AG09319 (cell line): ENCODE results near the gene UBXN6.

ENCODE experiments used
- DNase-seq: peaks from one replicate; pipeline ENCODE4 v3.0.0-alpha.2; 2010; ENCODE audit warnings: low read depth; ENCODE audit errors: extremely low read depth
- CTCF ChIP-seq: IDR thresholded peaks from 2 replicates; pipeline ENCODE4 v1.5.1; 2011; ENCODE audit warnings: low read depth, mild to moderate bottlenecking, inconsistent platforms, low read length, moderate library complexity

Gene UBXN6

GRCh38 chr19:4441994-4442818 lies 15.4 kb downstream of the UBXN6 start:
- no peak for TF ChIP-seq CTCF
- DNase-seq, result no peak

DNA sequence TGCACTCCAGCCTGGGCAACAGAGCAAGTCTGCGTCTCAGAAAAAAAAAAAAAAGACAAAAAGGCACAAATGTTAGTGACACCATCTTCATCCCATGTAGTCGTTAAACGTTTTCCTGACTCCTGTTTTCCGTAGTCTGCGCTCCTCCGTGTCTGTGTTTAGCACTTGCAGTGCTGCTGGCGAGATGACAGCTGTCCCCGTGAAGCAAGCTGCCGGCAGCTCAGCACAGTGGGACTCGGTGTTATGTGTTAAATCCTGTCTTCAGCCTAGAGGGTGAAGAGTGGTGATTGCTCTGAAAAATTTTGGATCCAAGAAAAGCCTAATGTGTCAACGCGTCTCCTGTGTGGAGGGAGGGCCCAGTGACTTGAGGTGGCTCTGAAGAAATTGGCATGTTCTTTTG lies 18.4 kb downstream of the UBXN6 start:
- DNase-seq, result no peak
- no peak for TF ChIP-seq CTCF

- DNase-seq, result no peak
- TF ChIP-seq CTCF, result no peak
Observed at GRCh38 chr19:4437103-4437502, 20.5 kb downstream of the UBXN6 start.

DNA sequence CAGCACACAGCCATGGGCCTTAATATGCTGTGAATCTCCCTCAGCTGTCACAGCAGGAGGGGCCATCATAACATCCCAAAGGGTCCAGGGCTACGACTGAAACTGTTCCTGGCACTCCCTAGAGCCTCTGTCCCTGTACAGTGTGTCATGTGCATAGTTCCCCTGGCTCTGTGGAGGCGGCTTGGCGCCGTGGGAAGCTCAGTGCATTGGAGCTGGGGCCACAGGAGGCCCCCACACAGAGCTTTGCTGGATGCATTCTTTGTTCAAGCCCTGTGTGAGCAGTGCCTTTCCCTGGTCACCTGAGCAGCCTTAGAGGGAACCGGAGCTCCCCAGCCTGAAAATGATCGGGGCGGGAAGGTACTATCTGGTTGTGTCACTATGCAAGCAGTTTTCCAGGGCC lies 21.4 kb downstream of the UBXN6 start:
- no peak for DNase-seq
- no peak for TF ChIP-seq CTCF

- TF ChIP-seq CTCF, result no peak
- no peak for DNase-seq
Observed at GRCh38 chr19:4434391-4434790, 23.2 kb downstream of the UBXN6 start.

GRCh38 chr19:4432918-4433506 lies 24.6 kb downstream of the UBXN6 start:
- TF ChIP-seq CTCF, result no peak
- no peak for DNase-seq

DNA sequence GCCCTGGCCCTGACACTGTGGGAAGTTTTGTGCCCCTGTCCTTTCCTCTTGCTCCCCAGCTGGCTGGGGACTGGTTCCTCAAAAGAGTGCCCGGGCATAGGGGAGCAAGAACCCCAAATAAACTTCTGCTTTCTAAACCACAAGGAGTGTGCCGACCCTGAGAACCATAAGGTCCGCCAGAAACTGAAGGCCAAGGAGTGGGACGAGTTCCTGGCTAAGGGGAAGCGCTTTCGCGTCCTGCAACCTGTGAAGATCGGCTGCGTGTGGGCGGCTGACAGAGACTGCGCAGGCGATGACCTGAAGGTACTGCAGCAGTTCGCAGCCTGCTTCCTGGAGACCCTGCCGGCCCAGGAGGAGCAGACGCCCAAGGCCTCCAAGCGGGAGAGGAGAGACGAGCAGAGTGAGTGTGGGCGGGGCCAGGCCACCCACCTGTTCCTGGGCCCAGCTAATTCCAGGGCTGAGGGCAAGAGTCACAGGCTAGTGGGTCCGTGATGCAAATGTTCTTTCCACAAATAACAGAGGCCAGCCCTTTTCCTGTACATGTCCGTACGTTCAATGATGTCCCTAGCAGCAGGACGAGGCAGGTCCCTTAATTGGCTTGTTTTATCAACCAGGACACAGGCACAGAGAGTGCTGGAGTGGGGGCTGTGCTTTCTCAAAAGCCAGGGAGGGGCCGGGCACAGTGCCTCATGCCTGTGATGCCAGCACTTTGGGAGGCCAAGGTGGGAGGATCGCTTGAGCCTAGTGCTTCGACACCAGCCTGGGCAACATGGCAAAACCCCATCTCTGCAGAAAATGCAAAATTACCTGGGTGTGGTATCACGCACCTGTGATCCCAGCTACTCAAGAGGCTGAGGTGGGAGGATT lies 25.6 kb downstream of the UBXN6 start:
- no peak for DNase-seq
- no peak for TF ChIP-seq CTCF
